H1 (cell line): ENCODE results near the gene IGSF5. TPM values are rescaled to one million over a fixed set of nuclear protein-coding genes. Genes with fewer than 3 reads are reported as not detected.
"Not testable (repeated sequence)": the region's sequence is repeated elsewhere in the genome, so short reads cannot be mapped to it uniquely, and the experiment has no call there.

ENCODE experiments used
- CTCF ChIA-PET: fragments of 300-600 bp; sonication (Branson Sonifier 250); formaldehyde crosslinking; loops from one replicate; lab custom pipeline; 2021; ENCODE audit not compliant: partially characterized antibody; lab: Charles Lee
- POLR2A ChIA-PET: fragments of 300-600 bp; sonication (Branson Sonifier 250); formaldehyde crosslinking; loops from one replicate; lab custom pipeline; 2021; ENCODE audit warnings: inconsistent platforms; ENCODE audit not compliant: partially characterized antibody; lab: Charles Lee
- DNase-seq, 2 experiments: peaks; one replicate each; pipeline versions ENCODE4 v3.0.0 to v3.0.0-alpha.2; 2010 to 2022; ENCODE audit warnings: low spot score in 2 of 2, low read depth in 1 of 2, mixed read lengths in 1 of 2
- FAIRE-seq: peaks from 2 replicates; lab custom pipeline; 2011; peaks lifted over from hg19 to GRCh38; lab: Jason Lieb, UNC
- H2AFZ ChIP-seq: 2 replicates; pipeline ENCODE4 v1.8.1; 2012; ENCODE audit warnings: low read length, inconsistent platforms
- H2AK5ac ChIP-seq: 2 replicates; pipeline ENCODE4 v1.6.1; 2013; ENCODE audit warnings: low read depth, low read length
- H2BK120ac ChIP-seq: replicated peaks from 2 replicates; pipeline ENCODE3; 2013; ENCODE audit warnings: low read depth, low read length, inconsistent platforms
- H2BK12ac ChIP-seq: 2 replicates; pipeline ENCODE4 v1.6.1; 2013; ENCODE audit warnings: low read depth, low read length
- H2BK15ac ChIP-seq: 2 replicates; pipeline ENCODE4 v1.6.1; 2013; ENCODE audit warnings: low read length
- H2BK20ac ChIP-seq: 2 replicates; pipeline ENCODE4 v1.6.1; 2013; ENCODE audit warnings: low read length
- H2BK5ac ChIP-seq: 2 replicates; pipeline ENCODE4 v1.6.1; 2013; ENCODE audit warnings: low read depth, low read length
- H3K14ac ChIP-seq: 2 replicates; pipeline ENCODE4 v1.6.1; 2013; ENCODE audit warnings: inconsistent platforms; ENCODE audit not compliant: insufficient read length
- H3K18ac ChIP-seq: 2 replicates; pipeline ENCODE4 v1.6.1; 2013; ENCODE audit warnings: low read length; ENCODE audit errors: extremely low read depth
- H3K23ac ChIP-seq: 2 replicates; pipeline ENCODE4 v1.6.1; 2013; ENCODE audit warnings: inconsistent platforms; ENCODE audit not compliant: insufficient read length
- H3K23me2 ChIP-seq: 2 replicates; pipeline ENCODE4 v1.6.1; 2013; ENCODE audit warnings: low read depth, low read length
- H3K27ac ChIP-seq: 2 replicates; pipeline ENCODE4 v1.6.1; 2011; ENCODE audit warnings: low read depth, low read length, inconsistent platforms
- H3K27me3 ChIP-seq, 4 experiments: replicated peaks in 1 of 4; 1 replicate in 1 of 4; 2 replicates in 3 of 4; pipeline versions ENCODE4 v1.6.1 to v1.8.1; 2011 to 2013; ENCODE audit warnings: low read length in 3 of 4, mild to moderate bottlenecking in 3 of 4, inconsistent platforms in 2 of 4, mixed read lengths in 2 of 4, moderate library complexity in 1 of 4; ENCODE audit not compliant: control insufficient read depth in 3 of 4, insufficient read depth in 3 of 4; ENCODE audit errors: extremely low read depth in 1 of 4
- H3K36me3 ChIP-seq, 4 experiments: 2 replicates each; pipeline versions ENCODE4 v1.6.1 to v1.8.1; 2011 to 2013; ENCODE audit warnings: mild to moderate bottlenecking in 4 of 4, low read length in 3 of 4, moderate library complexity in 2 of 4, control low read depth in 1 of 4, inconsistent platforms in 1 of 4; ENCODE audit not compliant: insufficient read depth in 4 of 4, control insufficient read depth in 2 of 4
- H3K4ac ChIP-seq: replicated peaks from 2 replicates; pipeline ENCODE3; 2013; ENCODE audit warnings: low read length, low read depth, mixed read lengths, inconsistent platforms; ENCODE audit not compliant: insufficient read length
- H3K4me1 ChIP-seq, 4 experiments: replicated peaks in 1 of 4; 1 replicate in 1 of 4; 2 replicates in 3 of 4; pipeline versions ENCODE4 v1.6.1 to v1.8.1; 2011 to 2013; ENCODE audit warnings: low read length in 3 of 4, inconsistent platforms in 2 of 4, mixed read lengths in 1 of 4; ENCODE audit not compliant: insufficient read depth in 4 of 4, control insufficient read depth in 3 of 4
- H3K4me2 ChIP-seq, 2 experiments: 2 replicates each; pipeline versions ENCODE4 v1.6.1 to v1.8.1; 2011 to 2013; ENCODE audit warnings: low read depth in 2 of 2, low read length in 2 of 2, control low read depth in 1 of 2, inconsistent platforms in 1 of 2, mild to moderate bottlenecking in 1 of 2; ENCODE audit not compliant: insufficient read depth in 1 of 2
- H3K4me3 ChIP-seq, 4 experiments: fragments of 200-600, 300-600 bp in 1 of 4; sonication (generic), shearing (Covaris generic), sonication (Bioruptor Twin) in 1 of 4; 2 replicates each; pipeline versions ENCODE4 v1.5.1 to v1.8.1; 2011 to 2016; ENCODE audit warnings: low read length in 4 of 4, low read depth in 3 of 4, control low read depth in 2 of 4, inconsistent platforms in 2 of 4, mild to moderate bottlenecking in 2 of 4, mixed read lengths in 1 of 4, moderate library complexity in 1 of 4; ENCODE audit not compliant: insufficient read depth in 2 of 4; ENCODE audit errors: extremely low read depth in 1 of 4
- H3K56ac ChIP-seq: replicated peaks from 2 replicates; pipeline ENCODE3; 2013; ENCODE audit warnings: low read depth, mild to moderate bottlenecking, mixed read lengths, low read length, inconsistent platforms; ENCODE audit not compliant: insufficient read length
- H3K79me1 ChIP-seq: 2 replicates; pipeline ENCODE4 v1.6.1; 2013; ENCODE audit warnings: low read depth, low read length, control low read depth
- H3K79me2 ChIP-seq, 2 experiments: 2 replicates each; pipeline versions ENCODE4 v1.6.1 to v1.8.1; 2012 to 2013; ENCODE audit warnings: low read length in 2 of 2, mild to moderate bottlenecking in 2 of 2, inconsistent platforms in 1 of 2; ENCODE audit not compliant: insufficient read depth in 2 of 2, control insufficient read depth in 1 of 2
- H3K9ac ChIP-seq, 4 experiments: replicated peaks in 1 of 4; 1 replicate in 1 of 4; 2 replicates in 3 of 4; pipeline versions ENCODE4 v1.6.1 to v1.8.1; 2011 to 2013; ENCODE audit warnings: low read depth in 3 of 4, low read length in 3 of 4, control low read depth in 2 of 4, mild to moderate bottlenecking in 2 of 4, moderate library complexity in 2 of 4, inconsistent platforms in 1 of 4; ENCODE audit errors: extremely low read depth in 1 of 4
- H3K9me3 ChIP-seq, 2 experiments: 2 replicates each; pipeline versions ENCODE4 v1.6.1 to v1.8.1; 2012 to 2013; ENCODE audit warnings: mild to moderate bottlenecking in 2 of 2, moderate library complexity in 2 of 2, control low read depth in 1 of 2, inconsistent platforms in 1 of 2, low read depth in 1 of 2, low read length in 1 of 2, mixed read lengths in 1 of 2; ENCODE audit not compliant: insufficient read depth in 2 of 2
- H4K20me1 ChIP-seq, 2 experiments: replicated peaks in 1 of 2; 2 replicates each; pipeline versions ENCODE3 to v1.8.1; 2011 to 2013; ENCODE audit warnings: inconsistent platforms in 2 of 2, low read length in 2 of 2, mild to moderate bottlenecking in 1 of 2; ENCODE audit not compliant: insufficient read depth in 2 of 2, control insufficient read depth in 1 of 2
- H4K5ac ChIP-seq: 2 replicates; pipeline ENCODE4 v1.6.1; 2013; ENCODE audit warnings: low read length, low read depth, mixed read lengths, inconsistent platforms; ENCODE audit not compliant: insufficient read length
- H4K8ac ChIP-seq: 2 replicates; pipeline ENCODE4 v1.8.0; 2013; ENCODE audit warnings: mild to moderate bottlenecking, moderate library complexity, low read length, inconsistent platforms; ENCODE audit not compliant: insufficient read depth; ENCODE audit errors: extremely low read depth
- H4K91ac ChIP-seq: replicated peaks from 2 replicates; pipeline ENCODE3; 2013; ENCODE audit warnings: low read length, mixed read lengths, inconsistent platforms; ENCODE audit not compliant: insufficient read length
- WGBS, 2 experiments: shearing (Covaris generic) in 1 of 2; methylation state at CpG; one replicate each; pipeline versions ENCODE4 v1.1.6 to v1.1.7; 2013 to 2015; ENCODE audit warnings: low lambda C conversion rate in 2 of 2, mixed read lengths in 2 of 2, inconsistent platforms in 1 of 2, low coverage in 1 of 2, missing lambda C conversion rate in 1 of 2; ENCODE audit not compliant: insufficient replicate concordance in 2 of 2, insufficient coverage in 1 of 2, insufficient read length in 1 of 2; ENCODE audit errors: extremely low coverage in 1 of 2, missing lambda C conversion rate in 1 of 2; 5-methylcytosine and 5-hydroxymethylcytosine counted together
- polyA plus RNA-seq, 7 experiments: library from polyadenylated mRNA; depleted of rRNA in 3 of 7; stranded (reverse) in 5 of 7; unstranded in 2 of 7; fragments of >200 nt in 5 of 7; fragments of 200-250 nt in 2 of 7; gene quantifications; 1 replicate in 5 of 7; 2 replicates in 1 of 7; 4 replicates in 1 of 7; pipeline versions ENCODE4 v1.2.1 to v1.2.3, GENCODE V29; 2011 to 2013; ENCODE audit warnings: missing spikeins in 2 of 7, mixed read lengths in 2 of 7
- total RNA-seq: library from RNA; stranded (reverse); fragmentation: NEBNext Ultra II Directional; extraction: Animal tissue kit (Norgen Biotek cat#: 25700); gene quantifications from 2 replicates; pipeline ENCODE4 v1.2.1, GENCODE V29; 2021

Gene IGSF5
- total and polyA plus RNA-seq, 2 of the 8 experiments (the other 6 are each of a cell fraction or from before 2014, with no cell fraction given), result 4.4 to 5.4 TPM

- H3K79me1 ChIP-seq, CTCF ChIA-PET, H2AK5ac ChIP-seq, H4K8ac ChIP-seq, H4K5ac ChIP-seq, H4K20me1 ChIP-seq, H3K9ac ChIP-seq, H3K36me3 ChIP-seq, H3K27me3 ChIP-seq, H2BK20ac ChIP-seq, H3K4me3 ChIP-seq, H2BK12ac ChIP-seq, H3K23ac ChIP-seq, H3K18ac ChIP-seq, H3K23me2 ChIP-seq, H3K4me1 ChIP-seq, FAIRE-seq, H2AFZ ChIP-seq, H2BK5ac ChIP-seq, H2BK120ac ChIP-seq, H3K56ac ChIP-seq, H3K79me2 ChIP-seq, H3K4me2 ChIP-seq, H3K4ac ChIP-seq, H3K27ac ChIP-seq, H2BK15ac ChIP-seq, H3K14ac ChIP-seq, H4K91ac ChIP-seq, H3K9me3 ChIP-seq, DNase-seq, POLR2A ChIA-PET: not testable (repeated sequence)
- 91% methylated on average over 4 of the region's 4 CpGs; no CpG with 5 or more reads in 1 of the 2 experiments for WGBS, 2 experiments
These were observed 2.4 kb upstream of the IGSF5 start for GRCh38 chr21:39742561-39742960.

DNA sequence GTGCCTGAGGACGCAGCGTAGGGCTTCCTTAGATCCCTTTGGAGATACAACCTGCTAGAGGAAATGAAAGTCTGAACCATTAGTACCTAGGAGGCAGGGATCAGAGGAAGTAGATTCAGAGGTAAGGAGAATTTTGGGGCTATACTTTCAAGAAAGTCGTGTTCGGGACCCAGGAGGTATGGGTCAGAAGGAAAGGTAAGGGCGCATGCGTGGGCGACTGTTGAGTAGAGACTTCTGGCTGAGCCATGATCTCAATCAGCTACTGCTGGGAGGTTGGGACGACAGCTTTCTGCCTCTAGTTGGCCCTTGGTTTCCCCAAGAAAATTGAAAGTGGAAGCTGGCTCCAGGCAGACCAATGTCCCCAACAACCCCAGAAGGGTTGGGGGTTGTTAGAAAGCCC is 349 bp downstream of the IGSF5 start:
- H3K18ac ChIP-seq, H2BK5ac ChIP-seq: not testable (repeated sequence)

More for the DNA sequence above, 349 bp downstream of the IGSF5 start:
- H4K8ac ChIP-seq, FAIRE-seq, H3K9ac ChIP-seq, H2AFZ ChIP-seq, H3K27me3 ChIP-seq, H4K91ac ChIP-seq, H3K4me1 ChIP-seq, H4K5ac ChIP-seq, H2BK12ac ChIP-seq, H3K4me3 ChIP-seq, H3K36me3 ChIP-seq, H4K20me1 ChIP-seq, H3K27ac ChIP-seq, H3K9me3 ChIP-seq, H2BK120ac ChIP-seq, H2AK5ac ChIP-seq, H3K23ac ChIP-seq, H3K79me2 ChIP-seq, H3K79me1 ChIP-seq, H2BK15ac ChIP-seq, H3K23me2 ChIP-seq, H2BK20ac ChIP-seq, H3K4me2 ChIP-seq, H3K14ac ChIP-seq, DNase-seq, H3K4ac ChIP-seq, H3K56ac ChIP-seq, POLR2A ChIA-PET: not testable (repeated sequence)
- 88% methylated on average over 8 of the region's 8 CpGs; no CpG with 5 or more reads in 1 of the 2 experiments for WGBS, 2 experiments
- CTCF ChIA-PET, result interaction anchor here (1.0 to 1.1 kb wide), 2 partner anchors 30 to 226 kb away, joined by 3 read pairs; no protein-coding TSS in a partner anchor
